ENCODE results near the gene ZNF749.
A peak's percentile ranks its signal among the peaks of the same experiment; 100 is the strongest.

The ZNF749 gene

GRCh38 chr19:57406516-57407123 lies 28.5 kb upstream of the ZNF749 start:
- TF ChIP-seq CTCF (IDR thresholded peaks at IDR 0.05; ENCODE audit: insufficient read depth, low read length, poor library complexity, severe bottlenecking) (peak; percentile 99), EZH2phosphoT487 (conservative IDR thresholded peaks at IDR 0.05; ENCODE audit: low read length) (no peak)
- H3F3A ChIP-seq (ENCODE audit: insufficient read depth): no peaks in the 10 kb centered on the region
- H3K27ac ChIP-seq (ENCODE audit: low read depth, low read length): no peak overlapping the region
- no peak overlapping the region for H3K4me2 ChIP-seq (ENCODE audit: low read depth, low read length, poor library complexity, severe bottlenecking)
- no peaks in the 10 kb centered on the region for H3K9me2 ChIP-seq (replicated peaks; ENCODE audit: insufficient read depth, low read length)
- H3K9me3 ChIP-seq (ENCODE audit: insufficient read depth, low read length): peaks cover 11% of the 10 kb centered on the region; the same call in 1 of the 2 replicates
- no peaks in the 10 kb centered on the region for H3K27me3 ChIP-seq (ENCODE audit: low read length)
- H2AFZ ChIP-seq (ENCODE audit: low read depth, low read length, severe bottlenecking): no peak overlapping the region
- H3K4me3 ChIP-seq (ENCODE audit: insufficient read depth, low read length, poor library complexity, severe bottlenecking): no peak overlapping the region
- H3K9ac ChIP-seq (ENCODE audit: low read length): no peak overlapping the region
- no peaks in the 10 kb centered on the region for H4K20me1 ChIP-seq (ENCODE audit: low read depth, low read length)
- peaks cover 4% of the 10 kb centered on the region for H3K79me2 ChIP-seq (ENCODE audit: insufficient read depth, low read length)
- H3K36me3 ChIP-seq (ENCODE audit: low read length): no peaks in the 10 kb centered on the region; the same call in 1 of the 2 replicates

DNA sequence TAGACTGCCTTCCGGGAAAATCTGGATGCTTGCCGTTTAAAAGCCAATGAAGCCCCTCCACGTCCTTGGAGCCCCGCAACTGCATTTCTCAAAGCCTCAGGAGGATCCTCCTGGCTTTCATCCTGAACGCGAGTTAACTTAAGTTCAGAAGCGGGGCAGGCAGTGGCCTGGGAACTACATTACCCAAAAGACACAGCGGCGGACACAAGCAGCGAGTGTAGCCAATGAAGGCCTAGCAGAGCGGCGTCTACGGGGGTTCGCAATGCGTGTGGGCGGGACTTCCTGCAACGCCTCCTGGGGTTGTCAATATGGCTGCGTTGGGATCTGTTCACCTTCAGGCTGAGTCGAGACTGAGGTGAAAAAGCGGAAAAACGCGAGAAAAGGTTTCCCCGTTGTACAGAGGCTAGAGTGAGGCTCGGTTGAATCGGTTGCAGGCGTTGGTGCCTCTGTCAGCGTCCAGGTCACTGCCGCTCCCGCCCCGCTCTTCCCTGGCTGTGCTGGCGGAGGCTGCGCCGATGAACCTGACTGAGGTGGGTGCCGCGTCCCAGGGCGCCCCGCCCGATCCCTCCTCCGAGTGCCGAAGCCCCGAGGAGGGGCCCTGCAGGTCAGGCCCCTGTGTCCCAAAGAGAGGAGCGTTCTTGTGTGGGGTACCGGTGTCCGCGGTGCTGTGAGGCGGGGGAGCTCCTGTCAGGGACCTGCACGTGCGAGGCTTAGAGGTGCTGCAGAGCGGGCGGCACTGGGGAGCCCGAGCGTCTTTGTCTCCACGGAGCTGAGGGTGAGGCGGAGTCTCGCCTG lies 24.1 kb upstream of the ZNF749 start, which contains the start of gene ZNF17:
Gene ZNF17, plus strand, starts transcription at position 285 of the 795 bp plus-strand sequence. CDS start 2,455 bp downstream, outside the sequence.
- H4K20me1 ChIP-seq (ENCODE audit: low read depth, low read length): no peaks in the 10 kb centered on the region
- H3K9ac ChIP-seq (ENCODE audit: low read length): peak within 1 kb of the TSS; percentile 66
- peak within 1 kb of the TSS; percentile 71 for H3K4me3 ChIP-seq (ENCODE audit: insufficient read depth, low read length, poor library complexity, severe bottlenecking)
- H3K4me2 ChIP-seq (ENCODE audit: low read depth, low read length, poor library complexity, severe bottlenecking): peak within 1 kb of the TSS; percentile 79
- H3K79me2 ChIP-seq (ENCODE audit: insufficient read depth, low read length): peaks cover 15% of the 10 kb centered on the region
- H3F3A ChIP-seq (ENCODE audit: insufficient read depth): no peaks in the 10 kb centered on the region
- TF ChIP-seq CTCF (IDR thresholded peaks at IDR 0.05; ENCODE audit: insufficient read depth, low read length, poor library complexity, severe bottlenecking): no peak
- TF ChIP-seq EZH2phosphoT487 (conservative IDR thresholded peaks at IDR 0.05; ENCODE audit: low read length): no peak
- H3K27me3 ChIP-seq (ENCODE audit: low read length): no peaks in the 10 kb centered on the region
- H3K9me3 ChIP-seq (ENCODE audit: insufficient read depth, low read length): no peaks in the 10 kb centered on the region
- no peaks in the 10 kb centered on the region for H3K9me2 ChIP-seq (replicated peaks; ENCODE audit: insufficient read depth, low read length)
- no peak within 1 kb of the TSS for H3K27ac ChIP-seq (ENCODE audit: low read depth, low read length)
- no peaks in the 10 kb centered on the region for H3K36me3 ChIP-seq (ENCODE audit: low read length)
- peak within 1 kb of the TSS; percentile 87 for H2AFZ ChIP-seq (ENCODE audit: low read depth, low read length, severe bottlenecking)

DNA sequence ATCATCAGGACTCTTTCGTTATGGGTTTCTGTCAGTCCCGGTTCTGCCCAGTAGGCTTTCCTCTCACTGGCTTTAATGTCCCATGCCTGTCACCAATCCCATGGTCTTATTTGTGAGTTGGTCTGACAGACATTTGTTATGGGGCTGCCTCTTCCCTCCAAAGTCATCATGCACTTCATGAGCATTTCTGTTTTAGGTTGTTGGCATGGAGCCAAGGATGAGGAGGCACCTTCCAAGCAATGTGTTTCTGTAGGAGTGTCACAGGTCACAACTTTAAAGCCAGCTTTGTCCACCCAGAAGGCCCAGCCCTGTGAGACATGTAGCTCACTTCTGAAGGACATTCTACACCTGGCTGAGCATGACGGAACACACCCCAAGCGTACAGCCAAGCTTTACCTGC lies 15.7 kb upstream of the ZNF749 start:
- H3K79me2 ChIP-seq (ENCODE audit: insufficient read depth, low read length): 0 out of 2 replicates have a peak, but pooled peaks cover 3% of the 10 kb centered on the region
- H4K20me1 ChIP-seq (ENCODE audit: low read depth, low read length): no peaks in the 10 kb centered on the region
- no peaks in the 10 kb centered on the region for H3K27me3 ChIP-seq (ENCODE audit: low read length)
- TF ChIP-seq CTCF (IDR thresholded peaks at IDR 0.05; ENCODE audit: insufficient read depth, low read length, poor library complexity, severe bottlenecking) (no peak), EZH2phosphoT487 (conservative IDR thresholded peaks at IDR 0.05; ENCODE audit: low read length) (no peak)
- 0 out of 2 replicates have a peak, but pooled peaks cover 2% of the 10 kb centered on the region for H3K36me3 ChIP-seq (ENCODE audit: low read length)
- no peak overlapping the region for H2AFZ ChIP-seq (ENCODE audit: low read depth, low read length, severe bottlenecking)
- no peak overlapping the region for H3K27ac ChIP-seq (ENCODE audit: low read depth, low read length)
- no peak overlapping the region for H3K9ac ChIP-seq (ENCODE audit: low read length)
- no peaks in the 10 kb centered on the region for H3K9me2 ChIP-seq (replicated peaks; ENCODE audit: insufficient read depth, low read length)
- no peak overlapping the region for H3K4me3 ChIP-seq (ENCODE audit: insufficient read depth, low read length, poor library complexity, severe bottlenecking)
- no peaks in the 10 kb centered on the region for H3K9me3 ChIP-seq (ENCODE audit: insufficient read depth, low read length)
- no peak overlapping the region for H3K4me2 ChIP-seq (ENCODE audit: low read depth, low read length, poor library complexity, severe bottlenecking)
- no peaks in the 10 kb centered on the region for H3F3A ChIP-seq (ENCODE audit: insufficient read depth)
